H1 (cell line): Measurements from ENCODE around the gene ICOSLG.
"Not testable (repeated sequence)": the region's sequence is repeated elsewhere in the genome, so short reads cannot be mapped to it uniquely, and the experiment has no call there.

ENCODE experiments used
- CTCF ChIP-seq, 3 experiments: IDR thresholded peaks; 1 replicate in 2 of 3; 2 replicates in 1 of 3; pipeline versions ENCODE4 v1.5.1 to v1.6.1; 2011; ENCODE audit warnings: low read length in 3 of 3, mild to moderate bottlenecking in 3 of 3, inconsistent platforms in 2 of 3, low read depth in 1 of 3, moderate library complexity in 1 of 3; ENCODE audit not compliant: insufficient read depth in 1 of 3; ENCODE audit errors: control extremely low read depth in 1 of 3
- JUN ChIP-seq: IDR thresholded peaks from 2 replicates; pipeline ENCODE4 v1.6.1; 2011; ENCODE audit warnings: low read depth, mild to moderate bottlenecking, improper control_type of control experiment, low read length
- MAFK ChIP-seq: IDR thresholded peaks from 2 replicates; pipeline ENCODE4 v1.6.1; 2012; ENCODE audit warnings: low read depth, mild to moderate bottlenecking, improper control_type of control experiment, low read length
- MAX ChIP-seq: IDR thresholded peaks from 2 replicates; pipeline ENCODE4 v1.6.1; 2012; ENCODE audit warnings: inconsistent platforms
- POLR2A ChIP-seq, 2 experiments: IDR thresholded peaks; 1 replicate in 1 of 2; 2 replicates in 1 of 2; pipeline ENCODE4 v1.6.1; 2011; ENCODE audit warnings: low read depth in 2 of 2, low read length in 2 of 2, mild to moderate bottlenecking in 2 of 2; ENCODE audit errors: control extremely low read depth in 1 of 2
- SP2 ChIP-seq: IDR thresholded peaks from 2 replicates; pipeline ENCODE4 v1.6.1; 2012; ENCODE audit warnings: mild to moderate bottlenecking, low read length, inconsistent platforms
- TAF1 ChIP-seq: IDR thresholded peaks from 2 replicates; pipeline ENCODE4 v1.6.1; 2011; ENCODE audit warnings: mild to moderate bottlenecking, low read depth, low read length
- TCF12 ChIP-seq: IDR thresholded peaks from 2 replicates; pipeline ENCODE4 v1.6.1; 2011; ENCODE audit warnings: low read depth, mild to moderate bottlenecking, low read length

- TF ChIP-seq CTCF (IDR thresholded peaks at IDR 0.05; ENCODE audit: control extremely low read depth in 1 of 3, insufficient read depth in 1 of 3, low read depth in 1 of 3, low read length in 3 of 3); TCF12; MAFK; POLR2A (IDR thresholded peaks at IDR 0.05; ENCODE audit: control extremely low read depth in 1 of 2, low read depth in 2 of 2, low read length in 2 of 2); MAX; JUN; TAF1; SP2: not testable (repeated sequence)
Measured at GRCh38 chr21:44194451-44194850, 46.3 kb downstream of the ICOSLG start.
